GM12878 (cell line): ENCODE measurements around the gene NOS3. TPM values are rescaled to one million over a fixed set of nuclear protein-coding genes. Genes with fewer than 3 reads are reported as not detected.

Experiments
- ATF2 ChIP-seq: IDR thresholded peaks from 2 replicates; pipeline ENCODE4 v1.6.1; 2012; ENCODE audit warnings: low read length, inconsistent platforms
- BACH1 ChIP-seq: fragments of 450-650 bp; IDR thresholded peaks from 2 replicates; pipeline ENCODE4 v1.6.1; 2017; ENCODE audit warnings: mild to moderate bottlenecking, borderline replicate concordance
- FOXM1 ChIP-seq: IDR thresholded peaks from 2 replicates; pipeline ENCODE4 v1.6.1; 2012; ENCODE audit warnings: low read depth, mild to moderate bottlenecking, inconsistent platforms, low read length, moderate library complexity
- HDAC6 ChIP-seq: fragments of 200-600 bp; sonication (generic); IDR thresholded peaks from one replicate; pipeline ENCODE4 v1.8.0; 2017; ENCODE audit warnings: antibody characterized with exemption; ENCODE audit not compliant: unreplicated experiment
- IKZF1 ChIP-seq: fragments of 450-650 bp; conservative IDR thresholded peaks from 2 replicates; pipeline ENCODE4 v1.6.1; 2017; ENCODE audit warnings: antibody characterized with exemption, mild to moderate bottlenecking
- JUND ChIP-seq: IDR thresholded peaks from 2 replicates; pipeline ENCODE4 v1.6.1; 2012; ENCODE audit warnings: low read depth, mild to moderate bottlenecking, low read length, improper control_type of control experiment, moderate library complexity
- MTA2 ChIP-seq: fragments of 450-650 bp; IDR thresholded peaks from 2 replicates; pipeline ENCODE4 v1.6.1; 2016; ENCODE audit warnings: low read depth, mild to moderate bottlenecking, moderate library complexity
- POLR2A ChIP-seq: IDR thresholded peaks from 2 replicates; pipeline ENCODE4 v1.6.1; 2011; ENCODE audit warnings: low read depth, mild to moderate bottlenecking, low read length
- RFX5 ChIP-seq: IDR thresholded peaks from 2 replicates; pipeline ENCODE4 v1.6.1; 2011; ENCODE audit warnings: low read depth, low read length, improper control_type of control experiment
- SMAD1 ChIP-seq: fragments of 450-650 bp; IDR thresholded peaks from 2 replicates; pipeline ENCODE4 v1.6.1; 2018; ENCODE audit warnings: mild to moderate bottlenecking, low read depth; ENCODE audit not compliant: partially characterized antibody
- ZNF592 ChIP-seq: fragments of 450-650 bp; IDR thresholded peaks from 2 replicates; pipeline ENCODE4 v1.6.1; 2017; ENCODE audit warnings: mild to moderate bottlenecking, moderate library complexity
- ZNF622 ChIP-seq: fragments of 450-650 bp; IDR thresholded peaks from 2 replicates; pipeline ENCODE4 v1.6.1; 2017; ENCODE audit warnings: mild to moderate bottlenecking, inconsistent platforms
- ZSCAN29 ChIP-seq: fragments of 450-650 bp; IDR thresholded peaks from 2 replicates; pipeline ENCODE4 v1.6.1; 2017; ENCODE audit warnings: mild to moderate bottlenecking, moderate library complexity
- polyA plus RNA-seq, 11 experiments: library from polyadenylated mRNA; depleted of rRNA in 4 of 11; unstranded in 6 of 11; stranded (reverse) in 5 of 11; fragments of >200 nt; fragmentation: Nextera tagmentation in 4 of 11; fragmentation: Illumina TruSeq in 1 of 11; extraction: Ambion mirVana in 4 of 11; extraction: Trizol in 1 of 11; gene quantifications; 1 replicate in 1 of 11; 2 replicates in 10 of 11; pipeline versions ENCODE4 v1.2.1 to v1.2.3, GENCODE V29; 2011 to 2016; ENCODE audit warnings: inconsistent platforms in 2 of 11, missing spikeins in 2 of 11, low read depth in 1 of 11
- total RNA-seq, 4 experiments: library from RNA; depleted of rRNA in 3 of 4; stranded (reverse); fragments of >200 nt in 3 of 4; fragmentation: Illumina TruSeq in 1 of 4; extraction: Trizol in 1 of 4; gene quantifications; 2 replicates each; pipeline versions ENCODE4 v1.2.1 to v1.2.3, GENCODE V29; 2013 to 2021

The NOS3 gene
- total and polyA plus RNA-seq, 10 of the 15 experiments (the other 5 are each of a cell fraction or from before 2014, with no cell fraction given) = 0.06 to 0.92 (median 0.30) TPM; not detected in 3

GRCh38 chr7:150969475-150969874 is 21.3 kb upstream of the NOS3 start (continued):
- TF ChIP-seq ZNF592 = no peak
- TF ChIP-seq IKZF1 = no peak
- no peak for TF ChIP-seq RFX5
- no peak for TF ChIP-seq JUND
- TF ChIP-seq POLR2A = no peak
- TF ChIP-seq FOXM1 = no peak
- TF ChIP-seq SMAD1 = no peak
- TF ChIP-seq ATF2 = no peak
- TF ChIP-seq ZSCAN29 = no peak
- TF ChIP-seq BACH1 = no peak
- no peak for TF ChIP-seq HDAC6
- no peak for TF ChIP-seq MTA2
- no peak for TF ChIP-seq ZNF622
